Omental fat pad (tissue), 4 donors: ENCODE results near the gene HNF4A. TPM values are rescaled to one million over a fixed set of nuclear protein-coding genes. Genes with fewer than 3 reads are reported as not detected.

ENCODE experiments used
- ATAC-seq: fragments of 150-250 bp; one replicate; pipeline ENCODE4 v1.9.1; 2016; ENCODE audit warnings: mild to moderate bottlenecking, moderate library complexity; ENCODE audit not compliant: low FRiP score
- DNase-seq: peaks from one replicate; pipeline ENCODE4 v3.0.0-alpha.2; 2019; ENCODE audit warnings: low spot score
- total RNA-seq, 4 donors: library from RNA; depleted of rRNA; stranded (reverse); fragments of >200 nt; gene quantifications; one replicate each; pipeline ENCODE4 v1.1.0, GENCODE V29; 2016
- TF ChIP-seq, protein P1 (sequence below), 3 donors: fragments of 450-650 bp; IDR thresholded peaks; one replicate each; pipeline ENCODE4 v1.5.1; 2016 to 2017; ENCODE audit warnings: antibody characterized with exemption in 3 of 3, mild to moderate bottlenecking in 3 of 3, moderate library complexity in 2 of 3

HNF4A gene
- total RNA-seq, result not detected

DNA sequence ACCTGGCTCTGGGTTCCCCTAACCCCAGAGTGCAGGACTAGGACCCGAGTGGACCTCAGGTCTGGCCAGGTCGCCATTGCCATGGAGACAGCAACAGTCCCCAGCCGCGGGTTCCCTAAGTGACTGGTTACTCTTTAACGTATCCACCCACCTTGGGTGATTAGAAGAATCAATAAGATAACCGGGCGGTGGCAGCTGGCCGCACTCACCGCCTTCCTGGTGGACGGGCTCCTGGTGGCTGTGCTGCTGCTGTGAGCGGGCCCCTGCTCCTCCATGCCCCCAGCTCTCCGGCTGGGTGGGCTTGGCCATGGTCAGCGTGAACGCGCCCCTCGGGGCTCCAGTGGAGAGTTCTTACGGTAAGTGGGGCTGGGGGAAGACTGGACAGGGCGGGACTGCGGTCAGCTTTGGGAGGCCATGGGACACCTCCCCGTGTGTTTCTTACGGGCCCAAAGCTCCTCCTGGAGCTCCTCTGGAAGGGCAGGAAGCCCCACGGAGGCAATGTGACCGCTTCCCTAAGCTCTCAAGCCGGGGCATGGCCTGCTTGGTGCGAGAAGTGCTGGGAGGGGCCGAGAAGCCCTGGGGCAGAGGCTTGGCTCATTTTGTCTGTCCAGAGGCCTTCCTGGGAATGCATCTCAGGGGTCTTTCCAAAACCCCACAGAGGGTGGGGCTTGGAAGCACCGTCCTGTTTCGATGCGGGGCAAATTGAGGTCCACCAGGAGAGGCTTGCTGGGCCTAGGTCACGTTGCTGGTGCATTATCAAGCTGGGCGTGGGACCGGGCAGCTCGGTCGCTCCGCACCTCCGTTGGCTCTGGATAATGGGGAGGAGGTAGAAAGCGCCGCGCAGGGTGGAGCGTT lies at the start of gene HNF4A:
TSS of gene HNF4A (plus strand) at position 202 of the 855 bp plus-strand sequence. CDS start at position 308, 106 bp downstream.
- no peak for DNase-seq
- TF ChIP-seq, protein P1, sequence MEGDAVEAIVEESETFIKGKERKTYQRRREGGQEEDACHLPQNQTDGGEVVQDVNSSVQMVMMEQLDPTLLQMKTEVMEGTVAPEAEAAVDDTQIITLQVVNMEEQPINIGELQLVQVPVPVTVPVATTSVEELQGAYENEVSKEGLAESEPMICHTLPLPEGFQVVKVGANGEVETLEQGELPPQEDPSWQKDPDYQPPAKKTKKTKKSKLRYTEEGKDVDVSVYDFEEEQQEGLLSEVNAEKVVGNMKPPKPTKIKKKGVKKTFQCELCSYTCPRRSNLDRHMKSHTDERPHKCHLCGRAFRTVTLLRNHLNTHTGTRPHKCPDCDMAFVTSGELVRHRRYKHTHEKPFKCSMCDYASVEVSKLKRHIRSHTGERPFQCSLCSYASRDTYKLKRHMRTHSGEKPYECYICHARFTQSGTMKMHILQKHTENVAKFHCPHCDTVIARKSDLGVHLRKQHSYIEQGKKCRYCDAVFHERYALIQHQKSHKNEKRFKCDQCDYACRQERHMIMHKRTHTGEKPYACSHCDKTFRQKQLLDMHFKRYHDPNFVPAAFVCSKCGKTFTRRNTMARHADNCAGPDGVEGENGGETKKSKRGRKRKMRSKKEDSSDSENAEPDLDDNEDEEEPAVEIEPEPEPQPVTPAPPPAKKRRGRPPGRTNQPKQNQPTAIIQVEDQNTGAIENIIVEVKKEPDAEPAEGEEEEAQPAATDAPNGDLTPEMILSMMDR (IDR thresholded peaks at IDR 0.05), result no peak
- no peak for ATAC-seq

DNA sequence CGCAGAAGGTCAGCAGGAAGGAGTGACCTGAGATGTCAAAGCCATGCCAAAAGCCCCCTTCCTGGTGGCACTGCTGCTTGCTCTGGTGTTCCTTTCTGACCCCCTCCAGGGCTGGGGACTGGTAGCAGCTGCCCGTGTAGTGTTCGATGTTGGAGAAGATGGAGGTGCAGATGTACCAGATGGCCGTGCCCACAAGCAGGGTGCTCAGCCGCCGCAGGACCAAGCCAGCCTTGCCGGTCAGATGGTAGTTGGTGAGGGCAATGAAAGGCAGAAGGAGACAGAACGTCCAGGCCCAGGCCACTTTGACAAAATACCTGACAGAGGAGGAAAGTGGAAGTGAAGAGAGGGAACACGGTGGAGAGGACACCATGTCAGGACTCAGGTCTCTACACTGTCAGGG lies 48.6 kb upstream of the HNF4A start:
- TF ChIP-seq, protein P1 (IDR thresholded peaks at IDR 0.05), result no peak
- DNase-seq (no peak), ATAC-seq (no peak)

- TF ChIP-seq, protein P1 (IDR thresholded peaks at IDR 0.05), result no peak
- ATAC-seq, result peak; percentile 57
- no peak for DNase-seq
Observed at GRCh38 chr20:44309763-44310663, 45.5 kb upstream of the HNF4A start.

GRCh38 chr20:44310664-44311639 lies 44.5 kb upstream of the HNF4A start, which contains the start of gene FITM2:
TSS of gene FITM2 (minus strand) at chr20:44311202. CDS start at chr20:44311148, 54 bp downstream.
- TF ChIP-seq, protein P1 (IDR thresholded peaks at IDR 0.05), result peak in 2 of 3 donors; percentile 7 to 90
- ATAC-seq (peak; percentile 94), DNase-seq (peak; percentile 97)

DNA sequence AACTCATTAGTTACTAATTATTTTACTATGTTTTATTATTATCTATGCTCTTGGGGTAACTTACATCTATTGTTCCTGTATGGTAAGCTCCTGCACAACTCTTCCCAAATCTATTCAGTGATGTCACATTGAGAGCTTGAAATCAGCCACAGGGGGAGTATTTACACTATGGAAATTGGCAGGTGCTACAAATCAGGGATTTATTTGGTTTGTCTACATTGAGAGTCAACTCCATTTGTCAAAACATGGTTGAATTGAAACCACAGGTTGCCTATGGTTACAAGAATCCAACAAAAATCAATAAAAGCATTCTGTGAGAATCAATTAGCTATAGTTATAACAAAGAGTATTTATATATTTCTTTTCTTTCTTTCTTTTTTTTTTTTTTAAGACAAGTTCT lies 40.6 kb upstream of the HNF4A start:
- ATAC-seq (no peak), DNase-seq (no peak)
- TF ChIP-seq, protein P1 (IDR thresholded peaks at IDR 0.05), result no peak

DNA sequence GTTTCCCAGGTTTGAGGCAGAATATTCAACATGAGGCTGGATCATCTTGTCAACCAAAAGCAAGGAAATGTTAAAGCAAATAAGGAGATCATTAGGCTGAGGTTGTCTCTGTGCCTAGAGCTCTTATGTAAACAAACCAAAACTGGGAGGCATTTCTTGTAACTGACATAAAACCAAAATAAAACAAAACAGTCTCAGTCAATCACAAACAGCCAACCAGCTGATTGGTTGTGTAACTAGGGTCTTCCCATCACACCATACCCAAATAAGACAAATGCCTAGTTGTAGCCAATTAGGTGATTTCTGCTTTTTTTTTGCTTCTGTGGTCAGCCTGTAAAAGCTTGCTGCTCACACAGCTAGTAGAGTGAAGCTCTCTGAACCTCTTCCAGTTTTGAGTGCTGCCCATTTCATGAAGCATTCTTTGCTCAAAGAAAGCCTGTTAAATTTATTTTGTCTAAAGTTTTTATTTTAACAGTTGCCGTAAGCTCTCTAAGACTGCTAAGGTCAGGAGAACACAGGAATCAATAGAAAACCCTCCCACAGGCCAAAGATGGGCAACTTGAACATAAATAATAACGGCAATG lies 35.6 kb upstream of the HNF4A start:
- TF ChIP-seq, protein P1 (IDR thresholded peaks at IDR 0.05), result no peak
- DNase-seq, result no peak

More for the DNA sequence above, 35.6 kb upstream of the HNF4A start:
- ATAC-seq, result no peak
